Activated gamma-delta T cell treated with anti-CD3 and anti-CD28 coated beads, Interleukin-2, amount 50 U/mL, for 16 hours (primary cell): Measurements from ENCODE around the gene HERPUD2.
"Not testable (repeated sequence)": the region's sequence is repeated elsewhere in the genome, so short reads cannot be mapped to it uniquely, and the experiment has no call there.

Source experiments
- DNase-seq: peaks from one replicate; pipeline ENCODE4 v3.0.0-alpha.2; 2020; ENCODE audit warnings: low read depth

Gene HERPUD2

DNA sequence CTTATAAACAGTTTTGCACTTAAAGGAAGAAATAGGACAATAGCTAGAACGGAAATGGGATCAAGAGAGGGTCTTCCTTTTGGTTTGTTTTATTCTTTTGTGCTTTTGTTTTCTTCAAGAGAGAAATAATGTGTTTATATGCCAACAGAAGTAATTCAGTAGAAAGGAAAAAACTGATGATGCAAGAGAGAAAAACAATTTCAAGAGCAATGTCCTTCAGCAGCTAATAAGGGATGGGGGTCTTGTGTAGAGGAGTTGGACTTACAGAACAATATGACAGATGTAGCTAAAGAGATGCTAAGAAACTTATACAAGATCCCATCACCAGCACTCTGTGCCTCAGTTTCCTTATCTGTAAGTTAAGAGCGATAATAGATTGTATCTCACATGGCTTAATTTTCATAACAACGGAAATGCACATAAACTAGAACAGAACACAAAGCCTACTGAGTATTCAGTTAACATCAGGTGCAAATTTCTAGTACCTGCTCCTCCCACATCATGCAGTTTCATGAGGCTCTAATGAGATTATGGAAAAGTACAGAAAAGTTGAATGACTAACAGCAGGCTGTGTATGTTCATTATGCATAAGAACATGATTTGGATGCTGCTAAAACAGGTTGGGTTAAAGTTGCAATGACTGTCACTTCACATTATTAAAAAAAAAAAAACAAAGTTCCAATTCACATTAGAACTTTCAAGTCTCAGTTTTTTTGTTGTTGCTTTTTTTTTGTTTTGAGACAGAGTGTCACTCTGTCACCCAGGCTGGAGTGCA, 17.2 kb downstream of the HERPUD2 start:
- DNase-seq = no peak

DNA sequence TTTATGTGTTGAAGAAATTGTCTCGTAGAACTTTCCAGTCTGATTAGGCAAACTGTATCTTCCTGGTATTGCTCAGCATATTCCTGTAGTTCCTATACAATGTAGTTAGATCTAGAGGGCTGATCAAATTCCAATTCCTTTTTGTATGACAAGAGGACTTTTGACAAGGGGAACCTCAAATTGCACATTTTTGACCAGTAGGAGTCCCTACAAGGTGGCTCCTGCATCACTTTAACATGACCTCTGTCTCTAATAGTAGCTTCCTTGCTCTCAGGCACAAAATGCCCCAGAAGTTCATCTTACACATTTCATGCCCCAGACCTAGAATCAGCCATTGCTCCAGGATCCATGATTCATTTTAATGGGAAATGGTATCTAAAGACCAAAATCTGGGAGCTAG, 18.7 kb downstream of the HERPUD2 start:
- no peak for DNase-seq

DNA sequence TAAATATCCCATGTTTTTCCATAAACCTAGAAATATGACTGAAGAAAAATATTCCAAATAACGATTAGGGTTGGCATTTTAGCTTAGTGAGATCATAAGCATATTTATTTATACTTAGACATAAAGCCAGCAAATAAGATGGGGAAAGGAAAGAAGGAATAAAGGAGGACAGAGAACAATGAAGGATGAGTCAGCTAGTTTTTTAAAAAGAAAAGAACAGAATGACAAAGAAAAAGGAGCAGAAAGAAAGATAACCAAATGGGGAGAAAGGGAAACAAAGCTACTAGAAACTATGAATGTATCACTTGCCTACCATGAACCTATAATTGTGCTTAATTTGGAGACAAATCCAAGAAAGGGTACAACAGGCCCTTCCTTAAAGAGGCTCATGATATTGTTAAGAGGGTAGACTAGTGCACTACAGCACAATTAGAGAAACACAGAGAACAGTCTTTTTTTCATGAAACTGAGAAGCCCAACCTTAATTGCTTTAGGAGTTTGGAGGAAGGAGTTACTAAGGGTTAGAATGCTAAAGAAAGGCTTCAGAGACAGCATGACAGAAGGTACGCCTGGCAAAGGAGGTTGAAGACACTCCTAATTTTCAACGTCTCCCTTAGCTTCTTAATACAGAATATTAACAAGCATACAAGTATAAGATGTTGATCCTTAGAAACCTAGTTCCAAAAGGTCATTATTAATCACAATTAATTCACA, 23.9 kb downstream of the HERPUD2 start:
- no peak for DNase-seq

DNA sequence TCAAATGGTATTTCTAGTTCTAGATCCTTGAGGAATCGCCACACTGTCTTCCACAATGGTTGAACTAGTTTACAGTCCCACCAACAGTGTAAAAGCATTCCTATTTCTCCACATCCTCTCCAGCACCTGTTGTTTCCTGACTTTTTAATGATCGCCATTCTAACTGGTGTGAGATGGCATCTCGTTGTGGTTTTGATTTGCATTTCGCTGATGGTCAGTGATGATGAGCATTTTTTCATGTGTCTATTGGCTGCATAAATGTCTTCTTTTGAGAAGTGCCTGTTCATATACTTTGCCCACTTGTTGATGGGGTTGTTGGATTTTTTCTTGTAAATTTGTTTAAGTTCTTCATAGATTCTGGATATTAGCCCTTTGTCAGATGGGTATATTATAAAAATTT, 34.5 kb downstream of the HERPUD2 start:
- not testable (repeated sequence) for DNase-seq

DNA sequence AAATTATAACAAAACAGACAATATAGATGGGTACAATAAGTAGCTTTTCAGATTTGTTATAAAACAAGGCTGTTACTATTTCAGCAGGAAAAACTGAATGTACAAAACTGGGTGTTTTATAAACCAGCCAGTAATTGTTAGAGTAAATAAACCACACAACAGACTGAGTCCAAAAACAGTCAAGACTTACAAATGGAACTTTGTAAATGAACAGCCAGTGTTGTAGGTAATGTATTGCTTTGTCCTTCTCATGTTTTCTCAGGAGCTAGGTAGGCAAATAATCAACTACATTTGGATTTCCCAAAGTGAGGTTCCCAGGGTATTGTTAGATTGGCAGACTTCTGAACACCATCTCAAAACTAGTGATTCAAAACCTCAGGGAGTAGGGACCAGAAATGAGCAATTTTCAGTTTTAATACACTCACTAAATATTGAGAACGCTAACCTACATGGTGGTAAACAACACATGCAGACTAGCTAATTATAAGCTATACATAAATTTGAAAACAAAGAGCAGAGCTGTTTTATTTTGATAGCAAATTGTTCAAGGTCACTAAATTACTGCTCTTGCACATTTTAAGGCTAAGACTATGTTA, 36.2 kb downstream of the HERPUD2 start:
- DNase-seq = no peak

DNA sequence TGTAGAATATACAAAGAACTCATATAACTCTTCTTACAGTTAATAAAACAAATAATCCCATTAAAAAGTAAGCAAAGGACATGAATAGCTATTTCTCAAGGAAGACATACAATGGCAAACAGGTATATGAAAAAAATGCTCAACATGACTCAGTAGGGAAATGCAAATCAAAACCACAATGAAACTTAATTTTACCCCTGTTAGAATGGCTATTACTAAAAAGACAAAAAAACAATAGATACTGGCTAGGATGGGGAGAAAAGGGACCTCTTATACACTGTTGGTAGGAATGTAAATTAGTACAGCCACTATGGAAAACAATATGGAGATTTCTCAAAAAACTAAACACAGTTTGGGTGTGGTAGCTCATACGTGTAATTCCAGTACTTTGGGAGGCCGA, 37.8 kb downstream of the HERPUD2 start:
- DNase-seq = no peak

DNA sequence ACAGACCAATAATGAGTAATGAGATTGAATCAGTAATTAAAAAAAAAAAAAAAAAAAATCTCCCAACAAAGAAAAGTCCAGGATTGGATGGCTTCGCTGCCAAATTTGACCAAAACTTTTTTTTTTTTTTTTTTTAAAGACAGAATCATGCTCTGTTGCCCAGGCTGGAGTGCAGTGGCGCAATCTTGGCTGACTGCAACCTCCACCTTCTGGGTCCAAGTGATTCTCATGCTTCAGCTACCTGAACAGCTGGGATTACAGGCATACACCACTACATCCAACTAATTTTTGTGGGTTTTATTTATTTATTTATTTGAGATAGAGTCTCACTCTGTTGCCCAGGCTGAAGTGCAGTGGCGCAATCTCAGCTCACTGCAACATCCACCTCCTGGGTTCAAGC, 40.4 kb downstream of the HERPUD2 start:
- DNase-seq = not testable (repeated sequence)

DNA sequence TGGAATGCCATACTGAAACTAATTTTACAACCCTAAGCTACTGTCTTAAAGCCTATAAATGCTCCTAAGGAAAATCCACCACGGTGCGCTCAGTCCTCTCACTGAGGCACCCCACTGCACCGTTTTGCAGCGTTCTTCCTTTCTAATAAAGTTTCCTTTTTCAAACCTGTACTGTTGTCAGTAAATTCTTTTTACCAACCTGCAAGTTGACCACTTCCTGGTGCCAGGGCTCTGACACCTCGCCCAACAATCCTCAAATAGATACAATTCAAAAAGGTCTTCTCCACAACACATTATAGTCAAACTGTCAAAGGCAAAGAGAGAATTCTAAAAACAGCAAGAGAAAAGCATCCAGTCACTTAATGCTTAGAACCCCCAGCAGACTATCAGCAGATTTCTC, 42.8 kb downstream of the HERPUD2 start:
- DNase-seq = no peak

DNA sequence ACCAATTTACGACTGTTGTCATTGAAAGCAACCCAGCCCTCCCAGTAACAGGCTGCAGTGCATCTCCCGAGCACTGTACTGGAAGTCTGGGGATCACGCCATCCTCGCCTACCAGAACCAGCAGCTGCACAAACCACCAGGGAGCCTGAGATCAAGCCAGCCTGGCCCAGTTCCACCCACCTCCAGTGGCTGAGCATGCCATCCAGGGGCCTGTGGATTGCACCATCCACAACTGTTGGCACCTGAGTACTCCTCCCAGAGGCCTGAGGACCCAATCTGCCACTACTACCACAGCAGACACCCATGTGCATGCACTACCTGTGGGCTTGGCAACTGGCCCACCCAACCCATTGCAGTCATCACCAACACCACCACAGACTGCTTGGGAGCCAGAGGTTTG, 44.2 kb downstream of the HERPUD2 start:
- no peak for DNase-seq

DNA sequence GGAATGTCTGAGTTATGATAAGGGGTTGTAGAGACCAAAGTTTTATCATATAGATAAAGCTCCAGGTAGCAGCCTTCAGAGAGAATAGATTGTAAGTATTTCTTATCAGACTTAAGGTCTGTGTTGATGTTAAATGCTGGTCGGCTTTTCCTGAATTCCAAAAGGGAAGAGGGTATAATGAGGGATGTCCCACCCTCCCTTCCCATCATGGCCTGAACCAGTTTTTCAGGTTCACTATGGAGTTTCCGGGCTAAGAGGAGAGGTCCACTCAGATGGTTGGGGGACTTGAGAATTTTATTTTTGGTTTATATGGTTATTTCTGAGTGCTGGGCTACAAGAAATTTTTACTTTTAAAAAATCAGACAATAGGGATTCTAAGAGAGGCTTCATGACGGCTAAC, 45.2 kb downstream of the HERPUD2 start:
- no peak for DNase-seq

DNA sequence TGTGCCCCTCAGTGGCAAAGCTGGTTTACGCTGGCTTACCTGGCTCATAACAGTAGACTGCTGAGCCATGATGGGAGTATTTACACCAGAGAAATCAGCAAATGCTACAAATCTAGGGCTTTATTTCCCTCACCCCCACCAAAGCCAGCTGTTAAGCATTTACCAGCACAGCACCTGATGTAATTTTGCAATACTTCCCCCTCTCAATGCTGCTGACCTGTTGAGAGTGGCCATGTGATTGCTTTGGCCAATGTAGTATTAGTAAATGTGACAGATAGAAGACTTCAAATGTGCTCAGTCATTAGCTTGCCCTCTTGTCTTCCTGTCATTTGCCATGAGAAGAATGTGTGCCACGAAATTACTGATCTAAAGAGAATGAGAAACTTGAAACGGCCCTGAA, 46.6 kb downstream of the HERPUD2 start:
- no peak for DNase-seq

DNA sequence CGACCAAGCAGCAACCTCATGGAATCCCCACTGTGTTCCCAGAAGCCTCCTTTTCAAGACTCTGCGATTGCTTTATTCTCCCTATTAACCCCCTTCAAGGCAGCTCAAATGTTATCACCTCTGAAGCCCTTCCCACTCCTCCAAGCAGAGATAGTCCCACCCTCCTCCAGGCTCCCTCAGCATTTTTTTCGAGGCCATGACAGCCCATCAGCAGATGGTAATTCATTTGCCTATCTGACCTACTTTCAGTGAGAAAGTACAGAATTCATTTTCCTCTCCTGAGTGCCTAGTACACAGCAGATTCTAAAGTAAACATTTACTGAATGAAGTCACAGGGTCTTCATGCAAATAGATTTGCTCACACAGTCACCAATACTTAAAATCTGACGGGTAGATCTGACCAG, 47.8 kb downstream of the HERPUD2 start:
- DNase-seq = no peak

DNA sequence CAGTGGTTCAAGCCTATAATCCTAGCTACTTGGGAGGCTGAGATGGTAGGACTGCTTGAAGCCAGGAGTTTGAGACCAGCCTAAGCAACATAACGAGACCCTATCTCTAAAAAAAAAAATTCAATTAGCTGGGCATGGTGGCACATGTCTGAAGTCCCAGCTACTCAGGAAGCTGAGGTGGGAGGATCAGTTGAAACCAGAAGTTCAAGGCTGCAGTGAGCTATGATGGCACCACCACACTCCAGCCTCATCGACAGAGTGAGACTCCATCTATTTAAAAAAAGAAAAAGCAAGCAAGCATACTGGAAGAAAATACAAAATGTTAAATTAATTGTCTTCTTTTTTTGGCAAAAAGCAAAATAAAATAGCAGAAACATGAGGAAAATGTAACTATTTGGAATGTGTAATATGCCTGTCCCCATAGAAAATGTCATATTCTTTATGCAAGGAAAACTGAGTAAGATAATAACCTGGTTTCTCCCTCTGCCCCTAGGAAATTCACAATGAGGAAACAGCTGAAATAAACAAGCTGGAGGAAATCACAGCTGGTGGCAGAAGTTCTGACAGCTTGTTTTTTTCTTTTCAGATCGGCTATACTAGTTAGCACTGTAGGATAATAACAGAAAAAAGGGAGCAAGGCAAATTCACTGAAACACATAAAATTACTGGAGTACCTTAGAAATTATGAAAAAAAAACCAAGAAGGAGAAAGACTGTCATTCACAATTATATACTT, 48.5 kb downstream of the HERPUD2 start:
- no peak for DNase-seq

DNA sequence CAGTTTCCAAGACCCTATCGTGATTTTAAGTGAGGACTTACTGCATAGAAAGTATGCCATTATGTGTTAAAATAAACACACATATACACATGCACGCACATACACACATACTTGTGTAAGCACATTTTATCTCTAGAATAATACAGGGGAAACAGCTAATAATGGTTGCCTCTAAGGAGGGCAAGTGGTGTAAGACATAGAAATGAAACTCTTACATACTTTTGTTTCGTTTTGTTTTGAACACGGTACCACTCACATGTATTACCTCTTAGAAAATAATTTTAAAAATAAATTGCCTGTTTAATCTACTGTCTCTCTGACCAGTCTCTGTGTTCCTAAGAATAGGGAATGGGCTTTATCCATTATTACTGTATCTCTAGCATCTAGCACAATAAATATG, 49.2 kb downstream of the HERPUD2 start:
- no peak for DNase-seq

DNA sequence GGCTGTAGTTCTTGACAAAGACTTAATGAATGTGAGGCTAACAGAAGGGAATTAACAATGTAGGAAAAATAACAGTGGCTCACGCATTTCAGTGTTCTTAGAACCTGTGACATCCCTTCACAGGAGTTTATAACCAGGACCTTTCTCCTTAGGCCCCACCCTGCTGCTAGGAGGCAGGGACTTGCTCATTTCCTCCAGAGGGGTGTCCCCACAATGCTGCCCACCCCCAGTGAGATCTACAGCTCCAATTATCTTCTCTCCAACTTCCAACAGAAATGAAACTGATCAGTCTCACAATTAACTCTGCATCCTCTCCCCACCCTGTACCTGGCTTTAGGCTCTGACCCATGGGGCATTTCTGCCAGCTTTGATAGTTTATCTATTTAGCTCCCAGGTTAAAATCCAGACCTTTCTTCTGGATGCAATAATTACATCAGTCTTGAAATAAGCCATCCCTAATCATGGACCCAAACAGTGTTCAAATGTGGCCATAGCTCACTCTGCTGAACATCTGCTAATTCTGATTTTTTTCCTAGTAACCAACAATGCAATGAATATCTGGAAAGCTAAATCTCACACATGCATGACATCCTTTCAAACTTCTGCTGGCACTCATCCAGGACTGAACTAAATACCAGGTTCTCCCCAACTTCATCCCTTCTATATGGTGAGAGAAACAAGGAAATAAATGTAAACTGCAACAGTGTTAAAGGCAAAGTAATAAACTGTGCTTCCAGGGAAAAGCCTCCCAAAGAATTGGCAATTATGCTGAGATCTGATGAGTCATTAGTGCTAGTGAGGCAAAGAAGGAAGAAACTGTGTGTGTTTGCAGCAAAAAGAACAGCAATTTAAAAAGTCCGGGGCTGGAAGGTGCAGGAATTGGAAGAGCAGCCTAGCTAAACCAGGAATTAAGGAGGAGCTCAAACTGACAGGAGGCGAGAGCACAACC, 64.6 kb downstream of the HERPUD2 start:
- DNase-seq = no peak

DNA sequence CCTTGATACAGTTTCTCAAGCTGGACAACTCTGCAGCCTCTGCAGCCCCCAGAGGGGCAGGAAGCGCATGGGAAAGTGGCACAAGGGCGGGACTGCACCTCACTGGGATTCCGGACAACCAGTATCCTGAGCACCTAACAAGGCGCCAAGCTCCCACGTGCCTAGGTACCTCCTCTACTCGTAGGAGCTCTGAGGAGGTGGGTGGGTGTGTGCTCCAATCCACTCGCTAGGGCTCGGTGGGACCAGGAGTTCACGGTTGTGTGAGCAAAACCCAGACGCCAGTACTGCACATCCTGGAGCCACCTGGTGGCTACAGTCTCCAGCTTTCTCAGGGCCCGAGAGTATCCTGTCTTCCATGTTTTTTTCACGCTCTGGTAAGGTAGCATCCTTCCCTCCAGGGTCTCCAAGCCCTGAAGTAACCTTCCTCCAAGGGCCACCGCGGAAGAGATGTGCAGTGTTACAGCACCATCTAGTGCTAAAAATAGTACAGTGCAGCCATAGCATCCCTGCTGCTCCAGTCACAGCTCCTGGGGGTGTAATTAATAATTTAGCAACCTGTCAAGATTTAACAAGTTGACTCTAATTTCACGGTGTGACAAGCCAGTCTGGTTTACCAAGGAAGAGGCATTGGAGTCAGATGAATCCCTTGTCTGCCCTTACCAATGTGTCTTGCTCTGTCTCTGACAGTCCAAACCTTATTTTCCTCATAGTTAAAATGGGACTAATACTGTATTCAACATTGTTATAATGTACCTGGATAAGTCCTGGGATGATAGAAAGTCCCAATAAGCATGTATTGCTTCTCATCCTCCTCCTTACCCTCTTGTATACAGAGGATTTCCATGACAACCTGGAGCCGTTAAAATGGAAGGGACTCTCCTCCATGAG, 70.4 kb downstream of the HERPUD2 start:
- no peak for DNase-seq

DNA sequence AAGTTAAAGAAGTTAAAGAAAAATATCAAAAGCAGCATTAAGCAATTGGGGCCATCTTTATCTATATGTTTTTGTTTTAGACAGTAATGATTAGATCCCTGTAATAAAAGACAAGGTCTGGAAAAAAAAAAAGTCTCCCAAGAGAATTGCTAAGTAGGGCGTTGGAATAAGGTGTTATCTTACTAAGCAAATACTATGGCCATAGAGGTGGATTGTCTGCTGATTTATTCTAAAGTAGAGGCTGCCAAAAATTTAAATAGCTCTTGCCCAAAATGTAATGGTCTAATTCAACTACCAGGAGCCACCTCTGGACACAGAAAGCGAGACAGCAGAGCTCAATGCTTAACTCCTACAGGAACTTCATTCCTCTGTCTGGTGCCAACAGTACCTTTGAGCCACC, 71.6 kb downstream of the HERPUD2 start:
- no peak for DNase-seq

DNA sequence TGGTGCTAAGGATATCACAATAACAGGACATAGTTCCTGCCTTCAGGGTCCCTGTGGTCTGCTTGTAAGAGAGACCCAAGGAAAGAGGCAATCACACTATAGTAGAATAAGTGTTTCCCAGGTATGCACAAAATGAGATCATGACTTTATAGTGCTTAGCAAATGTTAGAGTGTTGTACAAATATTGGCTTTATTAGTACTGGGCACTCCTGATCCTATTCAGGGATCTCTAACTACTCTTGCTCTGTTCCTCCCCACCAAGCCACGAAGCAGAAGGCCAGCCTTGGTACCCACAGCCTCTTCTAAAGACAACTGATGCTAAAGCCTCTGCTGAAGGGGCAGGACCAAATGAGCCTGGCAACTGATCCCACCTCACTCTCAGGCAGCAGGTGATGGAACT, 75.1 kb downstream of the HERPUD2 start:
- DNase-seq = no peak

DNA sequence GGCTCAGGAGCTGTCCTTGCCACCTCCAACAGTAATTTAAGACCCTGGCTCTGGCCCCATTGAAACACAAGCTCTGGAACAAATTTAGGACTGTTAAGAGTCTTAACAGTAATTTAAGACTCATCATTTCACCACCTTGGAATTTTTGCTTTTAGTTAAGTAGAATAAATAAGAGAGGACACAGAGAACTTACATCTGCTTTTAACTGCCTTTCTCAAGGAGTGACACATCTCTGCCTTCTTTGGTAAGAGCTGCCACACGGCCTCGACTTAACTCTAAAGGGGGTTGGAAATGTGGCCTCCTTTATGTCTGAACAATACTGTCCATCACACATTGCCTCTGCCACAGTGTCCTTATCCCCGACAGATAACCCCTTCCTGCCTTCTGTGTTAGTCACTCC, 77.9 kb downstream of the HERPUD2 start:
- DNase-seq = no peak

DNA sequence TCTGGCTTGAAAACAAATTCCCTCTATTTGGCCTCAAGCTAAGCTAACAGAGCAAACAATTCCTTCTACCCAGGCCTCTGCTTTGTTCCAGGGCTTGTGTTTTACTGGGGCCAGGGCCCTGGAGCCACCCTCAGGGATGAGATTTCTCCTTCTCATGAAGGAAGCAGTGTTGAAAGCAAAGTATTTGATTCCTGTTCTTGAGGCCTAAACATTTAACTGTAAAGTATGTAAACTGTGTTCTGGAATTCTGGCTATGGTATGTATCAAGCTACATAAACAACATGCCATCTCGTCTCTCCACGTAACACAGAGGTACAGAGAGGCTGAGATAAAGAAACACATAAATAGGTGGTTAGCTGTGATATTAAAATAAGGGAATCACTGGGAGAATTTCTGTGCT, 81.8 kb downstream of the HERPUD2 start:
- no peak for DNase-seq

DNA sequence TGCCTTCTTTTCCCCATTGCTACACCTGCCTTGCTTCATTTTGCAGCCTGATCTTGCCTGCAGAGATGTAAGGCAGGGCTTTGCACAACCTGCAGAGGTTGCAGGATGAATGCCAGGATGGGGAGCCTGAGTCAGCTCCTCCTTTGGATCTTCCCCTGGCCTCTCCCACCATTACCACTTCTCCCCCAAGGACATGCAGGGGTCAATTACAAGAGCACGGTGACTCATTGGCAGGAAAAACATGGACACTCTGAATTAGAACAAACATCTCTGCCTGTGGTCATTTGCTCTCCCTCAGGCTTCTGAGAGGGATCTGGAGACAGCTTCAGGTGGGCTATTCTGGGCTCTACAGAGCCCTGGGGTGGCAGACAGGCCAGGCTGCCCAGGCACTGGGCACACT, 89.2 kb downstream of the HERPUD2 start:
- no peak for DNase-seq
